GM18870 (cell line): ENCODE measurements around the gene CNGB1.
"Not testable (repeated sequence)": the region's sequence is repeated elsewhere in the genome, so short reads cannot be mapped to it uniquely, and the experiment has no call there.

Experiments
- ATAC-seq: cut with Tn5 transposase; IDR thresholded peaks from one replicate; pipeline ENCODE4 v1.9.1; 2021; ENCODE audit warnings: moderate library complexity; ENCODE audit not compliant: unreplicated experiment

Gene CNGB1

GRCh38 chr16:57938484-57938883, 32.4 kb downstream of the CNGB1 start:
- no peak for ATAC-seq

DNA sequence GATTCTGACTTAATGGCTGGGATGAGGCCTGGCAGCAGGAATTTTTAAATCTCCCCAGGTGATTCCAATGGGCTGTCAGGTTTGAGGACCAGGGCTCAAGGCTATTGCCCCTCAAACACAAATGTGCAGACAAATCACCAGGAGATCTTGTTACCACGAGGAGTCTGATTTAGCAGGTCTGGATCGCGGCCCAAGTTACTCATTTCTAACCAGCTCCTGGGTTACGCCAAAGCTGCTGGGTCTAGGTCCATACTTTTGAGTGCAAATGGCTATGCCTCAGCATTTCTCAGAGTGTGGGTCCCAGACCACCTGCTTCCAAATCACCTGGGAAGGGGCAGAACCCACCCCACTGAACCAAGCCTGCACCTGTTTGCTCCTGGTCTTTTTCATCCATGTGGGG, 33.1 kb downstream of the CNGB1 start:
- no peak for ATAC-seq

DNA sequence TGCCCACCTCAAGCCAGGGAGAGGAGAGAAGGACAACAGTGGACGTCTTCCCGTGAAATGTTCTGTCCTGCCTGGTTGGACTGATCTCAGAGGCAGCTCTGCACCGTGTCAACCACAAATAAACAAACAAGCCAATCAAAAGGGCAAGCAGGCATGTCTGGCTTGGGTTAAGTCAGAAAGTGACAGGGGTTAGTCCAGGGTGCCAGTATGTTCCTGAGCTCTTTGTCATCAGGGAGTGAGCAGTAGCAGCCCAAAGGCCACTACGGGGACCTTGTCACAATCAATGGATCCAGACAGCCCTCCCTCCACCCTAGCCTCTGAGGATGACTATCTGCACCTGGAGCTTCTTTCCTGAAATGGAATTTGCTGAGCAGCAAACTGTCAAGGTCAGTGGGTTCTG, 35.0 kb downstream of the CNGB1 start:
- no peak for ATAC-seq

- no peak for ATAC-seq
Measured at GRCh38 chr16:57930533-57930932, 40.4 kb downstream of the CNGB1 start.

DNA sequence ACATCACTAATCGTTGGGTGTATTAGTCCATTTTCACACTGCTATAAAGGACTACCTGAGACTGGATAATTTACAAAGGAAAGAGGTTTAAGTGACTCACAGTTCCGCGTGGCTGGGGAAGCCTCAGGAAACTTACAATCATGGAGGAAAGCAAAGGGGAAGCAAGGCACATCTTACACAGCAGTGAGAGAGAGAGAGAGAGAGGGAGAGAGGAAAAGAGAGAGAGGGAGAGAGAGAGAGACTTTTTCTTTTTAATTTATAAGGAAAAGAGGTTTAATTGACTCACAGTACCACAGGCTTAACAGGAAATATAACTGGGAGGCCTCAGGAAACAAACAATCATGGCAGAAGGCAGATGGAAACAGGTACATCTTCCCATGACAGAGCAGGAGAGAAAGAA, 41.7 kb downstream of the CNGB1 start:
- ATAC-seq = no peak

DNA sequence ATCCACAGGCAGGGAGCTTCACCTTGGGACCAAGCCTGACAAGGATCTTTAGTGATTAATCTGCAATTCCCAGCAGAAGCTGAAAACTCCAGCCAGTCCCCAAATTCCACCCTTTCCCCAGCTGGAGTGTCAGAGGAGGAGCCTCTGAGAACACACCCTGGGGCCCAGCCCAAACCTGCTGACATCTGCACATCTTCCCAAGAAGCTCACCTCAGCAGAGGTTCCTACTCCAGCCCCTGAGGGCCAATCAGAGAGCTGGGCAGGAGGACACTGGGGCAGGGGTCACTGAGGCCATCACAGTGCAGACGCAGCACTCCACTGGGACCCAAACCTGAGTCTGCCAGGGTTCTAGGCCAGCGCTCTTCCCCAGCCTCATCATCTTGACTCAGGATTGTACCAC, 44.9 kb downstream of the CNGB1 start:
- no peak for ATAC-seq

DNA sequence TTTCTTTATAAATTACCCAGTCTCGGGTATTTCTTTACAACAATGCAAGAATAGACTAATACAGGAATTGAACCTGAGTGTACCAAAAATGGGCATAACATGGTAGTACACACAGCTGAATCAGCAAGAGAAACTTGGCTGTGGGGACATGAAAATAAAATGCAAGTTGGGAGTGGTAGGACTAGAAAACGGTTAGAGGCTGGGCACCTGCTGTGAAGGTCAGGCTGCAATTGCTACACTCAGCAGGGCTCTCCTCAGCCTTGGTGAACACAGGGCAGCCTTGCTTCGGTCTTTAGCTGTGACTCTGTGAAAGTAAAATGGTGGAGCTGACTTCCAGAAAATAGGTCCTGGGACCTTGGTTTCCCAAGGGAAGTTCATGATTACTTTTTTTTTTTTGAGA, 45.6 kb downstream of the CNGB1 start:
- no peak for ATAC-seq

DNA sequence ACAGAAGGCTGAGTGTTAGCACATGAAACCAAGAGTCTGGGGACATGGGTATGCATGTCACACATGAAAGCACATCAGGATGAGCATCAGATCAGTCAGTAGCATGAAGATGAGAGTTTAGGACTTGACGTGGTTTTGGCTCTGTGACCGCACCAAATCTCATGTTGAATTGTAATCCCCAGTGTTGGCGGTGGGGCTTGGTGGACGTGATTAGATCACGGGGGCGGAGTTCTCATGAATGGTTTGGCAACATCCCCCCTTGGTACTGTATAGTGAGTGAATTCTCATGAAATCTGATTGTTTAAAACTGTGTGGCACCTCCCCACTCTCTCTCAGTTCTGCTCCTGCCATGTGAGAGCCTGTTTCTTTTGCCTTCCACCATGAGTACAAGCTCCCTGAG, 46.4 kb downstream of the CNGB1 start:
- ATAC-seq = no peak

DNA sequence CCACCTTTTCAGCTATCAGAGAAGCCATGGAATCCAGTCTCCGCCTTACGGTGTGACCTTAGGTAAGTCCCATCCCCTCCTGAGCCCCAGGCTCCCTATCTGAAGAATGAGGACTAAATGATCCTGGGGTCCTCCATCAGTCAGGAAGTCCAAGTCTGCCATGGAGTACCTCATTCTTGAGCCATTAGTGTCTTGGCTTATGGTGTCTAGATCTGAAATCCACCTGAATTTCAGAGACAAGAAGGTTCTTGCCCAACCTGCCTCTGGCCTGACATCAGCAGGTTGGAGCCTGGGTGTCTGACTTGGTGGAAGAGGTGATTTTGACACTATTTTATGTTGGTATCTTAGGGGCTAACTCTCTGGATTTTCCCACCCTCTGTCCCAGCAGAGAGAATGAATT, 47.1 kb downstream of the CNGB1 start:
- ATAC-seq = no peak

DNA sequence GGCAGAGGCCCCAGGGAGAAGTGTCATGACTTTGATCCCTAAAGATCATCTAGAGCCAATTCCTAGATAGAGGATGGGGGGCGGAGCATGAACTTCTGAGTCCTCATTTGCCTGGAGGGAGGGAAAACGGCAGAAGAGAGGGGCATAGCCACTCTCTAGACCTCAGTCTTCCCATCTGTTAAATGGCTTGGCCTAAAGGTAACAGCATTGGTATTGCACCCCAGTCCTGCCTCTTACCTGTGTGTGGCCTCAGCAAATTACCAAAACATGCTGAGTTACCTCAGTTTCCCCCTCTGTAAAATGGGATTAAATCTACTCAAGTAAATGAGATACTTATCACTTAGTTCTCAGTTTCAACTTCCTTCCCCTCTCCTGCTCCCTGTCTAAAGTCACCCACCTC, 47.5 kb downstream of the CNGB1 start:
- ATAC-seq = no peak

GRCh38 chr16:57920880-57921229, 50.1 kb downstream of the CNGB1 start:
- no peak for ATAC-seq

GRCh38 chr16:57920215-57920879, 50.6 kb downstream of the CNGB1 start:
- no peak for ATAC-seq

GRCh38 chr16:57918994-57919393, 51.9 kb downstream of the CNGB1 start:
- ATAC-seq = no peak

DNA sequence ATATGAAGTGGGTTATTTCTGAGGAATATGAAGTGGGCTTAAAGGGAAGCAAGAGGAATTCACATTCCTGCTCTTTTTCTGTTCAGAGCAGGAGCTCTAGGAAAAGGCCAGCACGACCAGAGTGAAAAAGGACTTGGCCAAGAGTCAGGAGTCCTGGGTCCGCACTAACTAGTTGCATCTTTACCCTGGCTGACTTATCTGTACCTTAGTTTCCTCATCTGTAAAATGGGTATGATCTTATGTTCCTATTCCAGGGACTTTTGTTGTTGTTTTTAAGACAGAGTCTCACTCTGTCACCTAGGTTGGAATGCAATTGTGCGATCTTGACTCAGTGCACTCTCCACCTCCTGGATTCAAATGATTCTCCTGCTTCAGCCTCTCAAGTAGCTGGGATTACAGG, 52.5 kb downstream of the CNGB1 start:
- ATAC-seq = no peak

DNA sequence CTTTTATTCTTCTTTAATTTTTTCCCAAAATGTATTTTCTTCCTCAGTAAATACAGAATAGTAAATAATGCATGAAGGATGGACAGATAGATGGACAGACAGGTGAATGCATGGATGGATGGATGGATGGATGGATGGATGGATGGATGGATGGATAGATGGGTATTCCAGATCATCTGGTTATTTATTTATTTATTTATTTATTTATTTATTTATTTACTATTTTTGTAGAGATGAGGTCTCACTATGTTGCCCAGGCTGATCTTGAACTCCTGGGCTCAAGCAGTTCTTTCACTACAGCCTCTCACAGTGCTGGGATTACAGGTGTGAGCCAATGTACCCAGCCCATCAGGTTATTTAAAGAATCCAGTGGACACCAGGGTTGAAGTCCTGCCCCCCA, 53.0 kb downstream of the CNGB1 start:
- not testable (repeated sequence) for ATAC-seq

- ATAC-seq = not testable (repeated sequence)
Measured at GRCh38 chr16:57917489-57917888, 53.4 kb downstream of the CNGB1 start.

DNA sequence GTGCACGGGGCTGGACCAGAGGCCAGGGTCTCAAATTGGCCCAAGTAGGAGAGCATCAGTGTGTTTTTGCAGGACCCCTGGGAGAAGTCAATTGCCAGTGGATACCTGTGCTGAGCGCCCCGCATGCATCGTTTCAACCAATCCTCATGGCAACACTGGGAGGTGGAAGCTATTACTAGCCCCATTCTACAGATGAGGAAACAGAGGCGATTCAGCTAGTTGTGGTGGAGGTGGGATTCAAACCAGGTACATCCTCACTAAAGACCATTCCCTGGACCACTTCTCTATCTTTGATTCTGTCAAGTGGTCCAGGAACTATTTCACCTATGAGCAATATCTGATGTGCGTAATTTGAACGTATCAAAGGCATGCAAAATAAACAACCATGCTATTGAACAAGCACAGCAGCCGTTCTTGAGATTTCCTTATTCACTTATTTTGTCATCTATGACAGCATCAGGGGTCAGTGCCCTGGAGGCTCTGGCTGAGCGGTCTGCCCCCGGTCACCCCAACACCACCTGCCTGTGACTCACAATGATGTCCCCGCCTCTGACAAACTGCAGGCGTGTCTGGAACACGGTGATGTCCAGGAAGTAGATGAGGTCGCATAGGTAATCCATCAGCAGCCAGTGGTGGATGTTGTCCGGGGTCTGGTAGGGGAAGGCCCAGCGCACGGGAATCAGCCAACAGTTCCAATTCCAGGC, 54.0 kb downstream of the CNGB1 start:
- ATAC-seq = no peak

GRCh38 chr16:57915811-57916488, 55.0 kb downstream of the CNGB1 start:
- ATAC-seq = no peak

DNA sequence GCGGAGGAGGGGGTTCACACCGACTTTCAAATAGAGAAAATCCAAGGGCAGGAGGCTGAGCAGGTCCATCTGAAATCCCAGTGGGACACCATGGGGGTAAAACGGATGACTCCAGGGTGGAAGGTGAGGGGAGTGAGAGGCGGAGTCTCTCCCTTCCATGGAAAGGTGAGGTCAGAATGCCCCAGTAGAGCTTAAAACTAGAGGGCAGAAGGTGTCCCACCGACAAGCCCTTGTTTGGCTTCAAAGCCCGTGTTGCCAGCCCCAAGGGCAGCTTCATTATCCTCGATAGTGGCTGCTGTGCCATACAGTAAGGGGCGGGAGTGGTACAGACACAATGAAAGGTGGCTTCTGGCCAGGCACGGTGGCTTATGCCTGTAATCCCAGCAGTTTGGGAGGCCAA, 55.7 kb downstream of the CNGB1 start:
- no peak for ATAC-seq

- no peak for ATAC-seq
Measured at GRCh38 chr16:57914244-57915173, 56.4 kb downstream of the CNGB1 start.

DNA sequence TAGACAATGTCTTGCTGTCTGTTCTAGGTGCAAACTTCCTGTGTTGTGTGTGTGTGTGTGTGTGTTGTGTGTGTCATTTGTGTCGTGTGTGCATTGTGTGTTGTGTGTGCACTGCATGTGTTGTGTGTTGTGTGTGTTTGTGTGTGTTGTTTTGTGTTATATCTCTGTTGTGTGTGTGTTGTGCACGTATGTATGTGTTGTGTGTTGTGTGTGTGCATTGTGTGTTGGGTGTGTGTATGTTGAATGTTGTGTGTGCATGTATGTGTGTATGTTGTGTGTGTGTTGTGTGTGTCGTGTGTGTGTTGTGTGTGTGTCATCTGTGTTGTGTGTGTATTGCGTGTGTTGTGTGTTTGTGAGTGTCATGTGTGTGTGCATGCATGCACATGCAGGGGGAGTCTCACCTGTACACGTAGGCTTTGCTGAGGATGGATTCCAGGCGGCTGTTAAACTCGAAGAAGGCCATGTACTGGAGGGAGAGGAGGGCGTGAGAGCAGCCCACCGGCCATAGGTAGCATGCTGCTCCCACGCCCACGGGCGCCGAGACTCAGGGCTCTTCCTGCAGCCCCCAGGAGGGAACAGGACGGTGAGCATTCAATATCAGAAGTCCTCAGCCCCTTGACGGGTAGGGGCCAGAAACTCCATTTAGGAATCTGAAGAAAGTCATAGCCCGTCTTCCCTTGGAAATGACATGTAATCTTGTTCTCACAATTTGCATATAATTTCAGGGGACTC, 58.2 kb downstream of the CNGB1 start:
- ATAC-seq = no peak
